Trophoblast cell (in vitro differentiated cells and primary cell): ENCODE results near the gene TMEM38B.

Source experiments
- DNase-seq, 2 donors: peaks; one replicate each; pipeline ENCODE4 v3.0.0-alpha.2; 2016
- H2AFZ ChIP-seq: 2 replicates; pipeline ENCODE4 v1.6.1; 2013; ENCODE audit warnings: low read length, moderate library complexity, mild to moderate bottlenecking; ENCODE audit not compliant: insufficient read depth, poor library complexity
- H2AK5ac ChIP-seq: 2 replicates; pipeline ENCODE4 v1.6.1; 2013; ENCODE audit warnings: mild to moderate bottlenecking, low read length
- H2BK120ac ChIP-seq: 2 replicates; pipeline ENCODE4 v1.6.1; 2013; ENCODE audit warnings: low read length, mild to moderate bottlenecking, moderate library complexity; ENCODE audit not compliant: insufficient read depth, poor library complexity
- H2BK12ac ChIP-seq: 2 replicates; pipeline ENCODE4 v1.6.1; 2013; ENCODE audit warnings: mild to moderate bottlenecking, low read length, moderate library complexity
- H2BK5ac ChIP-seq: 2 replicates; pipeline ENCODE4 v1.6.1; 2013; ENCODE audit warnings: low read length, low read depth, moderate library complexity, mild to moderate bottlenecking; ENCODE audit not compliant: poor library complexity
- H3K14ac ChIP-seq: 2 replicates; pipeline ENCODE4 v1.6.1; 2013; ENCODE audit warnings: mild to moderate bottlenecking, low read length
- H3K18ac ChIP-seq: 2 replicates; pipeline ENCODE4 v1.6.1; 2013; ENCODE audit warnings: mild to moderate bottlenecking, low read length
- H3K23ac ChIP-seq: 2 replicates; pipeline ENCODE4 v1.6.1; 2013; ENCODE audit warnings: low read length
- H3K27ac ChIP-seq: 2 replicates; pipeline ENCODE4 v1.5.1; 2013; ENCODE audit warnings: low read depth, mild to moderate bottlenecking, inconsistent platforms, low read length, moderate library complexity
- H3K27me3 ChIP-seq: 2 replicates; pipeline ENCODE4 v1.6.1; 2013; ENCODE audit warnings: inconsistent platforms, mild to moderate bottlenecking, low read length, moderate library complexity; ENCODE audit not compliant: insufficient read depth
- H3K36me3 ChIP-seq, 2 experiments: 1 replicate in 1 of 2; 2 replicates in 1 of 2; pipeline ENCODE4 v1.6.1; 2013; ENCODE audit warnings: low read length in 2 of 2, mild to moderate bottlenecking in 2 of 2, moderate library complexity in 1 of 2; ENCODE audit not compliant: insufficient read depth in 2 of 2, control insufficient read depth in 1 of 2
- H3K4ac ChIP-seq: 2 replicates; pipeline ENCODE4 v1.6.1; 2013; ENCODE audit warnings: low read depth, mild to moderate bottlenecking, low read length, moderate library complexity
- H3K4me1 ChIP-seq, 2 experiments: 1 replicate in 1 of 2; 2 replicates in 1 of 2; pipeline ENCODE4 v1.6.1; 2013; ENCODE audit warnings: low read length in 2 of 2, mild to moderate bottlenecking in 2 of 2, moderate library complexity in 1 of 2; ENCODE audit not compliant: insufficient read depth in 2 of 2, control insufficient read depth in 1 of 2
- H3K4me2 ChIP-seq: 2 replicates; pipeline ENCODE4 v1.6.1; 2013; ENCODE audit warnings: inconsistent platforms, mild to moderate bottlenecking, low read length, moderate library complexity
- H3K4me3 ChIP-seq: 2 replicates; pipeline ENCODE4 v1.5.1; 2013; ENCODE audit warnings: mild to moderate bottlenecking, low read depth, low read length, inconsistent platforms
- H3K79me1 ChIP-seq: one replicate; pipeline ENCODE4 v1.6.1; 2013; ENCODE audit warnings: low read length
- H3K79me2 ChIP-seq: 2 replicates; pipeline ENCODE4 v1.6.1; 2013; ENCODE audit warnings: low read length, mild to moderate bottlenecking; ENCODE audit not compliant: control insufficient read depth, insufficient read depth, poor library complexity
- H3K9ac ChIP-seq: 2 replicates; pipeline ENCODE4 v1.6.1; 2013; ENCODE audit warnings: mild to moderate bottlenecking, low read length
- H3K9me3 ChIP-seq: 2 replicates; pipeline ENCODE4 v1.6.1; 2013; ENCODE audit warnings: low read depth, mild to moderate bottlenecking, control low read depth, inconsistent platforms, low read length; ENCODE audit not compliant: insufficient read depth
- H4K12ac ChIP-seq: 2 replicates; pipeline ENCODE4 v1.6.1; 2013; ENCODE audit warnings: low read depth, mild to moderate bottlenecking, low read length, moderate library complexity
- H4K8ac ChIP-seq: 2 replicates; pipeline ENCODE4 v1.6.1; 2013; ENCODE audit warnings: low read depth, mild to moderate bottlenecking, low read length, moderate library complexity
- H4K91ac ChIP-seq: one replicate; pipeline ENCODE4 v1.6.1; 2013; ENCODE audit warnings: low read depth, mild to moderate bottlenecking, low read length, moderate library complexity
- WGBS: extraction: QIAGEN DNeasy Blood & Tissue Kit; methylation state at CpG from one replicate; pipeline ENCODE4 v1.1.7; 2013; ENCODE audit warnings: missing lambda C conversion rate; ENCODE audit not compliant: insufficient read length, insufficient coverage; ENCODE audit errors: extremely low coverage; 5-methylcytosine and 5-hydroxymethylcytosine counted together

TMEM38B gene

DNA sequence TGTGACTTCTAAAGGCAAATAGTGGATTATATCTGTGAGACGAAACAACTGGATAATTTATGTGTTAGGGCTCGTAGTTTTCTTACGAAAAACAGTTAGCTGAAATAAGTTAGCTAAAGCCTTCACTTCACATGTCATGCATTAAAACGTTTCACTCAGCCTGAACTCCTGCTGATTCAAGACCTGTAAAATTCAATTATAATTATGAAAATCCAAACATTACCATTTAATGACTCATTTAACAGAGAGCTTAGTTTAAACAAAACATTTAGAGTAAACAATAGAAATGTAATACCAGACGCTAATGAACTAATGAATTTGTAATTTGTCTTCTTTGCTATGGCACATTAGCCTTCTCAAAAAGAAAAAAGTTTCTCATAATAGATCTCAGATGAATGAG is 30.4 kb upstream of the TMEM38B start:
- Histone ChIP-seq H3K14ac (no peak overlapping the region), H3K18ac (no peak overlapping the region), H2AFZ (no peak overlapping the region), H3K4me2 (no peak overlapping the region), H4K91ac (no peak overlapping the region), H2AK5ac (no peak overlapping the region), H4K12ac (no peak overlapping the region), H2BK12ac (no peak overlapping the region), H3K79me2 (no peaks in the 10 kb centered on the region), H3K4me1 (no peaks in the 10 kb centered on the region), H3K4me3 (no peak overlapping the region), H3K23ac (no peak overlapping the region), H3K9me3 (peaks cover 3% of the 10 kb centered on the region), H3K36me3 (no peaks in the 10 kb centered on the region), H3K9ac (no peak overlapping the region), H2BK5ac (no peak overlapping the region), H3K27ac (no peak overlapping the region), H2BK120ac (no peak overlapping the region), H4K8ac (no peak overlapping the region), H3K4ac (no peak overlapping the region), H3K27me3 (no peaks in the 10 kb centered on the region), H3K79me1 (no peaks in the 10 kb centered on the region)
- DNase-seq, result no peak
- no CpG with 5 or more reads among the region's 5 CpGs for WGBS

DNA sequence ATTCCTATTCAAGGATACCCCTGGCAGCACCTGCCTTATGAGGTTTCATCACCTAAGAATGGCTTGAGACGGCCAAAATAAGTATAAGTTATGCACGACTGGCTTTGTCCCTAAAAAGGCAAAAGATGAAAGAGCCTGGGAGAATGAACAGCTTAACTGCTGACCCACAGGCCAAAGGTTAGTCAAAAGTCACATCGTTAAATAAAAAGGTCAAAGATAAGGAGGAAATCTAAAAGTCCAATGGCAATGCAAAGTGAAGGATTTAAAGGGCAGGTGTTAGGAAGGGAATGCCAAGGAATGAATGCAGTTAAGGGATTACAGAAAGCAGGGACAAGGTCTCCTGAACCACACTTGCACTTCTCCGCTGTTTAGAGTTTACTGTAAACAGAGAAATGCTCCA is 26.5 kb upstream of the TMEM38B start:
- H2AFZ ChIP-seq, result no peak overlapping the region
- no peak for DNase-seq
- no peak overlapping the region for H2BK5ac ChIP-seq
- H3K14ac ChIP-seq, result no peak overlapping the region
- H3K27ac ChIP-seq, result no peak overlapping the region
- no peaks in the 10 kb centered on the region for H3K79me1 ChIP-seq
- H3K9me3 ChIP-seq, result peaks cover 2% of the 10 kb centered on the region
- no peak overlapping the region for H4K12ac ChIP-seq
- no peak overlapping the region for H3K4me2 ChIP-seq
- H3K79me2 ChIP-seq, result no peaks in the 10 kb centered on the region
- H2BK120ac ChIP-seq, result no peak overlapping the region
- no peak overlapping the region for H3K23ac ChIP-seq
- no peaks in the 10 kb centered on the region for H3K27me3 ChIP-seq
- H3K4me1 ChIP-seq, result no peaks in the 10 kb centered on the region
- H3K9ac ChIP-seq, result no peak overlapping the region
- no CpG with 5 or more reads among the region's 4 CpGs for WGBS
- no peak overlapping the region for H3K18ac ChIP-seq
- no peak overlapping the region for H2BK12ac ChIP-seq
- no peak overlapping the region for H4K91ac ChIP-seq
- H3K36me3 ChIP-seq, result no peaks in the 10 kb centered on the region
- H4K8ac ChIP-seq, result no peak overlapping the region
- no peak overlapping the region for H3K4ac ChIP-seq
- H2AK5ac ChIP-seq, result no peak overlapping the region
- no peak overlapping the region for H3K4me3 ChIP-seq

DNA sequence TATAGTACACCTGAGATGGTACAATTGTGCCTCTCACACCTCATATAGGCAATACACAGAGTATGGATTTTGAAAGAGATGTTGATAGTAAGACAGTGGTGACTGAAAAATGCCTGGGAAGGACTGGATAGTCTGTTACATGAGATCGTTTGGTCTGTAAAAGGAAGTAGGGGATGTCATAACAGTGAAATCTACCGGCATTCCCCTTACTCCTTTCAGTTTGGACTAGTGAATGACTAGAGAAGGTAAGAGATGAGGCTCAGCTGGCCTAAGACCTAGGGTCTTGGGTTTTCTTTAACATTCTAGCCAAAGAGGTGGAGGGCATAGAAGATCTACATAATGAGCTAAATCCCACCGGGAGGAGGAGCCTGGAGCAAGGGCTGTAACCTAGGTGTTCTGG is 24.0 kb upstream of the TMEM38B start:
- Histone ChIP-seq H2BK12ac (no peak overlapping the region), H3K27me3 (no peaks in the 10 kb centered on the region), H3K14ac (no peak overlapping the region), H3K4me2 (no peak overlapping the region), H4K12ac (no peak overlapping the region), H3K4me1 (no peaks in the 10 kb centered on the region), H2BK5ac (no peak overlapping the region), H3K79me2 (no peaks in the 10 kb centered on the region), H2BK120ac (no peak overlapping the region), H4K8ac (no peak overlapping the region), H2AFZ (no peak overlapping the region), H3K4me3 (no peak overlapping the region), H3K4ac (no peak overlapping the region), H3K27ac (no peak overlapping the region), H2AK5ac (no peak overlapping the region), H3K18ac (no peak overlapping the region), H3K36me3 (no peaks in the 10 kb centered on the region), H3K9me3 (peaks cover 2% of the 10 kb centered on the region), H4K91ac (no peak overlapping the region), H3K79me1 (no peaks in the 10 kb centered on the region), H3K9ac (no peak overlapping the region), H3K23ac (no peak overlapping the region)
- WGBS, result no CpG with 5 or more reads among the region's 3 CpGs
- DNase-seq, result no peak

DNA sequence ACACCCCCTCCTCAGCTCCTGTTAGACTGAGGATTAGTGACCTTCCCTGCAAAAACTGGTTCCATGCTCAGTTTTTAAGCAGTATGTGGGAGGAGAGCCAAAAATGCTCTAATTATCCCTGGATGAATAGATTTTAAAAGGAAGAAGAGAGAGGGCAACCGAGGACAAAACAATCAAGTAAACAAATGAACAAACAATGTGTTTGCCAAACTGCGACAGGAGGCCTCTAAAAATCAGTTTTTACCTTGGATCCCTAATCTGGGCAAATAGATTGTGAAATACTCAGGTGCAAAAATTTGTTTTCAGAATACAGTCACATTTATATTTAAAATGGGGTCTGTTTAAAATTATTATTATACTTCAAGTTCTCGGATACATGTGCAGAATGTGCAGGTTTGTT is 23.6 kb upstream of the TMEM38B start:
- H3K9me3 ChIP-seq, result peaks cover 2% of the 10 kb centered on the region
- H4K8ac ChIP-seq, result no peak overlapping the region
- no peak overlapping the region for H3K14ac ChIP-seq
- H2AK5ac ChIP-seq, result no peak overlapping the region
- no peak overlapping the region for H4K91ac ChIP-seq
- H3K4me3 ChIP-seq, result no peak overlapping the region
- no peak overlapping the region for H2BK5ac ChIP-seq
- H3K23ac ChIP-seq, result no peak overlapping the region
- H2AFZ ChIP-seq, result no peak overlapping the region
- H3K4me2 ChIP-seq, result no peak overlapping the region
- no peaks in the 10 kb centered on the region for H3K79me1 ChIP-seq
- DNase-seq, result no peak
- no peak overlapping the region for H3K9ac ChIP-seq
- no peak overlapping the region for H2BK120ac ChIP-seq
- H3K4ac ChIP-seq, result no peak overlapping the region
- no peak overlapping the region for H3K27ac ChIP-seq
- H3K4me1 ChIP-seq, result no peaks in the 10 kb centered on the region
- H4K12ac ChIP-seq, result no peak overlapping the region
- no peak overlapping the region for H2BK12ac ChIP-seq
- H3K79me2 ChIP-seq, result no peaks in the 10 kb centered on the region
- no peak overlapping the region for H3K18ac ChIP-seq
- no peaks in the 10 kb centered on the region for H3K27me3 ChIP-seq
- no peaks in the 10 kb centered on the region for H3K36me3 ChIP-seq
- no CpG with 5 or more reads among the region's 3 CpGs for WGBS
